NT2/D1 (cell line): ENCODE measurements around the gene GSG1L.
A peak's percentile ranks its signal among the peaks of the same experiment; 100 is the strongest.

ENCODE experiments used
- DNase-seq: peaks from one replicate; pipeline ENCODE4 v3.0.0-alpha.2; 2011; ENCODE audit warnings: low read depth, low spot score
- H3K27me3 ChIP-seq: 2 replicates; pipeline ENCODE4 v1.6.0; 2011; ENCODE audit warnings: mild to moderate bottlenecking; ENCODE audit not compliant: insufficient read length, insufficient read depth
- H3K36me3 ChIP-seq: 2 replicates; pipeline ENCODE4 v1.6.1; 2011; ENCODE audit warnings: mild to moderate bottlenecking, low read length, mixed read lengths; ENCODE audit not compliant: insufficient read depth, insufficient read length
- H3K4me1 ChIP-seq: 2 replicates; pipeline ENCODE4 v1.5.1; 2011; ENCODE audit not compliant: insufficient read depth, insufficient read length
- H3K4me3 ChIP-seq: 2 replicates; pipeline ENCODE4 v1.5.1; 2011; ENCODE audit warnings: low read depth; ENCODE audit not compliant: insufficient read length
- H3K9ac ChIP-seq: 2 replicates; pipeline ENCODE4 v1.6.0; 2011; ENCODE audit warnings: low read depth; ENCODE audit not compliant: insufficient read length
- H3K9me3 ChIP-seq: 2 replicates; pipeline ENCODE4 v1.5.1; 2011; ENCODE audit warnings: mild to moderate bottlenecking, low read length; ENCODE audit not compliant: insufficient read depth
- SUZ12 ChIP-seq: IDR thresholded peaks from 2 replicates; pipeline ENCODE4 v1.6.1; 2011; ENCODE audit not compliant: insufficient read length, insufficient read depth; ENCODE audit errors: extremely low read depth
- YY1 ChIP-seq: IDR thresholded peaks from 2 replicates; pipeline ENCODE4 v1.6.1; 2011; ENCODE audit not compliant: insufficient read length, insufficient read depth
- ZNF274 ChIP-seq: IDR thresholded peaks from 2 replicates; pipeline ENCODE4 v1.6.1; 2011; ENCODE audit warnings: mild to moderate bottlenecking, low read depth, low read length

GSG1L gene

GRCh38 chr16:28052274-28053128 is 11.0 kb downstream of the GSG1L start:
- no peak for TF ChIP-seq SUZ12
- TF ChIP-seq ZNF274, result no peak
- TF ChIP-seq YY1, result no peak
- Histone ChIP-seq H3K27me3 (no peaks in the 10 kb centered on the region), H3K4me3 (no peak overlapping the region), H3K9ac (no peak overlapping the region), H3K9me3 (peaks cover 9% of the 10 kb centered on the region), H3K36me3 (no peaks in the 10 kb centered on the region), H3K4me1 (peaks cover 9% of the 10 kb centered on the region)
- no peak for DNase-seq

GRCh38 chr16:28051486-28051885 is 12.0 kb downstream of the GSG1L start:
- Histone ChIP-seq H3K4me3 (no peak overlapping the region), H3K9me3 (peaks cover 9% of the 10 kb centered on the region), H3K27me3 (no peaks in the 10 kb centered on the region), H3K4me1 (peaks cover 9% of the 10 kb centered on the region), H3K9ac (no peak overlapping the region), H3K36me3 (no peaks in the 10 kb centered on the region)
- DNase-seq, result no peak
- TF ChIP-seq ZNF274, result no peak
- TF ChIP-seq SUZ12, result no peak
- TF ChIP-seq YY1, result no peak

GRCh38 chr16:28042811-28043210 is 20.7 kb downstream of the GSG1L start:
- Histone ChIP-seq H3K9ac (no peak overlapping the region), H3K4me1 (peaks cover 4% of the 10 kb centered on the region), H3K27me3 (no peaks in the 10 kb centered on the region), H3K36me3 (no peaks in the 10 kb centered on the region), H3K4me3 (no peak overlapping the region), H3K9me3 (no peaks in the 10 kb centered on the region)
- TF ChIP-seq ZNF274 (no peak), YY1 (no peak), SUZ12 (no peak)
- no peak for DNase-seq

GRCh38 chr16:28041615-28042014 is 21.9 kb downstream of the GSG1L start:
- no peaks in the 10 kb centered on the region for H3K9me3 ChIP-seq
- H3K4me3 ChIP-seq, result no peak overlapping the region
- TF ChIP-seq YY1, result no peak
- no peak for TF ChIP-seq SUZ12

GRCh38 chr16:28040039-28040438 is 23.5 kb downstream of the GSG1L start:
- H3K9ac ChIP-seq, result no peak overlapping the region
- H3K27me3 ChIP-seq, result no peaks in the 10 kb centered on the region
- H3K4me3 ChIP-seq, result no peak overlapping the region
- DNase-seq, result peak; percentile 36
- H3K4me1 ChIP-seq, result peaks cover 4% of the 10 kb centered on the region
- H3K36me3 ChIP-seq, result no peaks in the 10 kb centered on the region
- TF ChIP-seq ZNF274, result no peak
- TF ChIP-seq YY1, result no peak
- TF ChIP-seq SUZ12, result no peak
- no peaks in the 10 kb centered on the region for H3K9me3 ChIP-seq

More at GRCh38 chr16:28041615-28042014, 21.9 kb downstream of the GSG1L start:
- no peak for DNase-seq
- Histone ChIP-seq H3K9ac (no peak overlapping the region), H3K4me1 (peaks cover 4% of the 10 kb centered on the region), H3K27me3 (no peaks in the 10 kb centered on the region), H3K36me3 (no peaks in the 10 kb centered on the region)

GRCh38 chr16:28039493-28039892 is 24.0 kb downstream of the GSG1L start:
- Histone ChIP-seq H3K27me3 (no peaks in the 10 kb centered on the region), H3K4me3 (no peak overlapping the region), H3K4me1 (peaks cover 4% of the 10 kb centered on the region), H3K36me3 (no peaks in the 10 kb centered on the region), H3K9me3 (no peaks in the 10 kb centered on the region), H3K9ac (no peak overlapping the region)
- DNase-seq, result no peak
- TF ChIP-seq SUZ12 (no peak), YY1 (no peak), ZNF274 (no peak)

GRCh38 chr16:28038409-28038808 is 25.1 kb downstream of the GSG1L start:
- H3K36me3 ChIP-seq, result no peaks in the 10 kb centered on the region
- TF ChIP-seq ZNF274 (no peak), SUZ12 (no peak), YY1 (no peak)
- DNase-seq, result no peak

More at GRCh38 chr16:28038409-28038808, 25.1 kb downstream of the GSG1L start:
- H3K9me3 ChIP-seq, result no peaks in the 10 kb centered on the region
- no peaks in the 10 kb centered on the region for H3K27me3 ChIP-seq
- H3K4me3 ChIP-seq, result no peak overlapping the region
- H3K4me1 ChIP-seq, result peaks cover 4% of the 10 kb centered on the region
- H3K9ac ChIP-seq, result no peak overlapping the region
